A549 (cell line): ENCODE data around the gene ACTR1B.

Source experiments
- BHLHE40 ChIP-seq: IDR thresholded peaks from 2 replicates; pipeline ENCODE4 v1.6.1; 2012; ENCODE audit warnings: low read depth, low read length, inconsistent platforms
- CEBPB ChIP-seq, 2 experiments: fragments of >200 bp in 1 of 2; sonication (Bioruptor Twin) in 1 of 2; formaldehyde crosslinking in 1 of 2; IDR thresholded peaks; 2 replicates each; pipeline ENCODE4 v1.6.1; 2012 to 2016
- CHD2 ChIP-seq: fragments of 150-350 bp; IDR thresholded peaks from 2 replicates; pipeline ENCODE4 v1.6.1; 2014; ENCODE audit warnings: low read length; ENCODE audit not compliant: partially characterized antibody
- CTCF ChIP-seq: fragments of >200 bp; sonication (Bioruptor Twin); formaldehyde crosslinking; IDR thresholded peaks from 3 replicates; pipeline ENCODE4 v1.5.1; 2016
- EP300 ChIP-seq, 2 experiments: fragments of >200 bp; sonication (Bioruptor Twin); formaldehyde crosslinking; IDR thresholded peaks; 2 replicates in 1 of 2; 3 replicates in 1 of 2; pipeline ENCODE4 v1.6.1; 2016 to 2017
- FOSL2 ChIP-seq, 2 experiments: fragments of 450-650 bp in 1 of 2; fragments of >200 bp in 1 of 2; sonication (Bioruptor Twin) in 1 of 2; formaldehyde crosslinking; IDR thresholded peaks; 2 replicates each; pipeline versions ENCODE4 v1.5.0 to v1.6.1; 2016 to 2020; ENCODE audit warnings: mild to moderate bottlenecking in 1 of 2, moderate library complexity in 1 of 2
- HMGXB4 ChIP-seq: fragments of 250-450 bp; sonication (Bioruptor Pico); IDR thresholded peaks from 2 replicates; pipeline ENCODE4 v1.5.0; 2021; ENCODE audit warnings: mild to moderate bottlenecking, moderate library complexity, borderline replicate concordance
- HOXA7 ChIP-seq: fragments of 250-450 bp; sonication (Bioruptor Pico); IDR thresholded peaks from 2 replicates; pipeline ENCODE4 v1.5.0; 2020; ENCODE audit warnings: mild to moderate bottlenecking, moderate library complexity
- JUN ChIP-seq, 2 experiments: fragments of >200 bp; sonication (Bioruptor Twin); formaldehyde crosslinking; IDR thresholded peaks; 2 replicates in 1 of 2; 3 replicates in 1 of 2; pipeline ENCODE4 v1.6.1; 2016 to 2017
- NFE2L2 ChIP-seq: fragments of 150-350 bp; conservative IDR thresholded peaks from 2 replicates; pipeline ENCODE4 v1.6.1; 2014; ENCODE audit warnings: low read length
- POLR2A ChIP-seq: IDR thresholded peaks from 2 replicates; pipeline ENCODE4 v1.6.1; 2012; ENCODE audit warnings: mild to moderate bottlenecking, low read length

GRCh38 chr2:97659256-97660043, 4.4 kb downstream of the ACTR1B start:
- TF ChIP-seq CEBPB (IDR thresholded peaks at IDR 0.05) = no peak
- TF ChIP-seq EP300 (IDR thresholded peaks at IDR 0.05) = no peak
- TF ChIP-seq CTCF = no peak
- no peak for TF ChIP-seq FOSL2 (IDR thresholded peaks at IDR 0.05)
- TF ChIP-seq FOSL2 (CRISPR knock-in tag; IDR thresholded peaks at IDR 0.05) = no peak
- no peak for TF ChIP-seq HOXA7 (CRISPR knock-in tag)
- TF ChIP-seq POLR2A = no peak
- no peak for TF ChIP-seq HMGXB4 (CRISPR knock-in tag)
- no peak for TF ChIP-seq BHLHE40
- no peak for TF ChIP-seq JUN (IDR thresholded peaks at IDR 0.05)
- TF ChIP-seq NFE2L2 = no peak
- TF ChIP-seq CHD2 = no peak
